Activated naive CD4-positive, alpha-beta T cell treated with anti-CD3 and anti-CD28 coated beads, Interleukin-2, amount 50 U/mL, for 16 hours (primary cell): ENCODE measurements around the gene MXD4.
A peak's percentile ranks its signal among the peaks of the same experiment; 100 is the strongest.
"Not testable (repeated sequence)": the region's sequence is repeated elsewhere in the genome, so short reads cannot be mapped to it uniquely, and the experiment has no call there.

Experiments used
- DNase-seq: peaks from one replicate; pipeline ENCODE4 v3.0.0-alpha.2; 2020

MXD4 gene

GRCh38 chr4:2291705-2292645, 30.1 kb upstream of the MXD4 start:
- DNase-seq: no peak

GRCh38 chr4:2290974-2291704, 29.2 kb upstream of the MXD4 start:
- peak; percentile 47 for DNase-seq

- no peak for DNase-seq
Observed at GRCh38 chr4:2290488-2290887, 28.6 kb upstream of the MXD4 start.

GRCh38 chr4:2289955-2290333, 28.0 kb upstream of the MXD4 start:
- no peak for DNase-seq

- DNase-seq: no peak
Observed at GRCh38 chr4:2289311-2289954, 27.5 kb upstream of the MXD4 start.

GRCh38 chr4:2288051-2288541, 26.2 kb upstream of the MXD4 start:
- no peak for DNase-seq

GRCh38 chr4:2287594-2287915, 25.6 kb upstream of the MXD4 start:
- no peak for DNase-seq

GRCh38 chr4:2286904-2287593, 25.1 kb upstream of the MXD4 start:
- DNase-seq: no peak

GRCh38 chr4:2285613-2286381, 23.9 kb upstream of the MXD4 start:
- DNase-seq: peak; percentile 8

- DNase-seq: no peak
Observed at GRCh38 chr4:2284934-2285612, 23.2 kb upstream of the MXD4 start.

- DNase-seq: peak; percentile 8
Observed at GRCh38 chr4:2284161-2284933, 22.4 kb upstream of the MXD4 start.

- no peak for DNase-seq
Observed at GRCh38 chr4:2283199-2283711, 21.3 kb upstream of the MXD4 start.

GRCh38 chr4:2281575-2282343, 19.9 kb upstream of the MXD4 start:
- peak; percentile 41 for DNase-seq

- no peak for DNase-seq
Observed at GRCh38 chr4:2280531-2281300, 18.8 kb upstream of the MXD4 start.

- no peak for DNase-seq
Observed at GRCh38 chr4:2277956-2278355, 16.0 kb upstream of the MXD4 start.

GRCh38 chr4:2276581-2277325, 14.8 kb upstream of the MXD4 start:
- DNase-seq: no peak

- no peak for DNase-seq
Observed at GRCh38 chr4:2275546-2276251, 13.8 kb upstream of the MXD4 start.

- DNase-seq: not testable (repeated sequence)
Observed at GRCh38 chr4:2275044-2275397, 13.1 kb upstream of the MXD4 start.
